ENCODE results near the gene GPR119. TPM values are rescaled to one million over a fixed set of nuclear protein-coding genes. Genes with fewer than 3 reads are reported as not detected.
"Not testable (repeated sequence)": the region's sequence is repeated elsewhere in the genome, so short reads cannot be mapped to it uniquely, and the experiment has no call there.

The GPR119 gene
- total and polyA plus RNA-seq, 2 donors = not detected

DNA sequence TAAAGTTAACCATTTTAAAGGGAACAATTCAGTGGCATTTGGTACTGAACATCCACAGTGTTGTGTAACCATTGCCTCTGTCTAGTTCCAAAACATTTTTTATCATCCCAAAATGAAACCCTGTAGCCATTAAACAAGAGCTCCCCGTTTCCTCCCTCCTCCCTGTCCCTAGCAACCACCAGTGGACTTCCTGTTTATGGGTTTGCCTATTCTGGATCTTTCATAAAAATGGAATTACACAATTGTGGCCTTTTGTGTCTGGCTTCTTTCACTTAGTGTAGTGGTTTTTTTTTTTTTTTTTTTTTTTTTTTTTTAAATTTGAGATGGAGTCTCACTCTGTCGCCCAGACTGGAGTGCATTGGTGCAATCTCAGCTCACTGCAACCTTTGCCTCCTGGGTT lies 27.9 kb upstream of the GPR119 start:
- peaks cover 22 to 35% of the 10 kb centered on the region in 2 donors for H3K36me3 ChIP-seq (ENCODE audit: control insufficient read depth in 2 of 2, insufficient read depth in 2 of 2, low read length in 1 of 2)
- WGBS = 96% methylated on average over 2 of the region's 2 CpGs

GRCh38 chrX:130402208-130402684 lies 16.8 kb upstream of the GPR119 start:
- H3K9me3 ChIP-seq (ENCODE audit: control insufficient read depth in 2 of 2, insufficient read depth in 1 of 2, low read length in 1 of 2) = no peaks in the 10 kb centered on the region
- H3K4me1 ChIP-seq (ENCODE audit: control insufficient read depth in 2 of 2, insufficient read depth in 2 of 2, low read length in 2 of 2) = peaks cover 0 to 6% of the 10 kb centered on the region in 2 donors

More for the DNA sequence above, 27.9 kb upstream of the GPR119 start:
- Histone ChIP-seq H3K27me3 (ENCODE audit: control insufficient read depth in 2 of 2, insufficient read depth in 1 of 2, low read length in 1 of 2) (no peaks in the 10 kb centered on the region), H3K9me3 (ENCODE audit: control insufficient read depth in 2 of 2, insufficient read depth in 1 of 2, low read length in 1 of 2) (no peaks in the 10 kb centered on the region), H3K27ac (ENCODE audit: low read depth in 1 of 2, low read length in 1 of 2) (no peak overlapping the region), H3K4me3 (ENCODE audit: low read length in 2 of 2) (no peak overlapping the region), H3K4me1 (ENCODE audit: control insufficient read depth in 2 of 2, insufficient read depth in 2 of 2, low read length in 2 of 2) (peaks cover 0 to 29% of the 10 kb centered on the region in 2 donors)
- no peak for DNase-seq (ENCODE audit: low read depth in 6 of 9, low spot score in 9 of 9)

DNA sequence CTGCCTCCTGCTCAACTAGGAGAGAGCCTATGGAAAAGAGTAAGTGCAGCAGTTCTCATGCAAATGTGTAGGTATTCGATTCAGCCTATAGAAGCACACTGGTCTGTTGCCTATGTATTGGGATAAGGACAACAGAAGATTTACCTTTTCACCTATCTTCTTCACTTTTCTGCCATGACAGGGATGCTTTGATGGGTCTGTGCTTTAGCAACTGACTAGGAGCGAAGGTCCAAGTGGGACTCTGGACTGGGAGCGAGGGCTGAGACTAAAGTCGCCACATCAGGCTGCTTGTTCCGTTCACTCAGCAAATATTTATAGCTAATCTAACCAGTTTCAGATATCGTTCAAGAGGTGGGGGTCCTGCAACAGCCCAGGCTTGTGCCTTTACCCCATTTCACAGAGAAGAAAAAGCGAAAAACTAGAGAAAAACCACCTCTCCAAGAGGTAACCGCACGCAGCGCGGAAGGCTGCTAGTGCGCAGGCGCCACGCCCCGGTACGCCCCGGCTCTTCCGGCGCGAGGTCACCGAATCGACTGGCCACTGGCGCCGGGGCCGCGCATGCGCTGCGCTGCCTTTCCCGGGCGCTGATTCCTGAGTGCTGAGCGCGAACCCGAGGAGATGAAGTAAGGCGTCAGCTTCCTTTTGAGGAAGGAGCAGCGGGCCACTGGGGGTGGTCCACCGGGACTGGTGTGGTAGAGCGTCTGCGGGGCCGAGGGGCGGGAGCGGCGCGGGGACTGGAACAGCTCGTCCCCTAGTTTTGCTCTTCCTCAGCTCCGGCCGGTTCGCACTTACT lies 16.1 kb upstream of the GPR119 start, which contains the start of gene RBMX2:
TSS of gene RBMX2 (plus strand) at position 573 of the 793 bp plus-strand sequence. CDS start at position 619, 46 bp downstream.
- Histone ChIP-seq H3K27me3 (ENCODE audit: control insufficient read depth in 2 of 2, insufficient read depth in 1 of 2, low read length in 1 of 2) (no peaks in the 10 kb centered on the region), H3K9me3 (ENCODE audit: control insufficient read depth in 2 of 2, insufficient read depth in 1 of 2, low read length in 1 of 2) (no peaks in the 10 kb centered on the region), H3K4me3 (ENCODE audit: low read length in 2 of 2) (peak within 1 kb of the TSS; percentile 73 to 78), H3K36me3 (ENCODE audit: control insufficient read depth in 2 of 2, insufficient read depth in 2 of 2, low read length in 1 of 2) (peaks cover 12 to 13% of the 10 kb centered on the region in 2 donors), H3K27ac (ENCODE audit: low read depth in 1 of 2, low read length in 1 of 2) (peak within 1 kb of the TSS; percentile 65 to 72), H3K4me1 (ENCODE audit: control insufficient read depth in 2 of 2, insufficient read depth in 2 of 2, low read length in 2 of 2) (peaks cover 0 to 6% of the 10 kb centered on the region in 2 donors)
- peak; percentile 19 to 78 (median 51) for DNase-seq (ENCODE audit: low read depth in 6 of 9, low spot score in 9 of 9)
- WGBS = 1% methylated on average over 42 of the region's 47 CpGs

More at GRCh38 chrX:130402208-130402684, 16.8 kb upstream of the GPR119 start:
- no peak for DNase-seq (ENCODE audit: low read depth in 6 of 9, low spot score in 9 of 9)
- peaks cover 12 to 13% of the 10 kb centered on the region in 2 donors for H3K36me3 ChIP-seq (ENCODE audit: control insufficient read depth in 2 of 2, insufficient read depth in 2 of 2, low read length in 1 of 2)
- WGBS = 3% methylated on average over 13 of the region's 13 CpGs
- H3K27me3 ChIP-seq (ENCODE audit: control insufficient read depth in 2 of 2, insufficient read depth in 1 of 2, low read length in 1 of 2) = no peaks in the 10 kb centered on the region
- peak overlapping the region; percentile 73 to 78 for H3K4me3 ChIP-seq (ENCODE audit: low read length in 2 of 2)
- peak overlapping the region in 1 of 2 donors; percentile 1 for H3K27ac ChIP-seq (ENCODE audit: low read depth in 1 of 2, low read length in 1 of 2)

GRCh38 chrX:130395341-130395740 lies 9.9 kb upstream of the GPR119 start:
- no peak overlapping the region for H3K4me3 ChIP-seq (ENCODE audit: low read length in 2 of 2)
- no peak overlapping the region for H3K27ac ChIP-seq (ENCODE audit: low read depth in 1 of 2, low read length in 1 of 2)
- no peaks in the 10 kb centered on the region for H3K9me3 ChIP-seq (ENCODE audit: control insufficient read depth in 2 of 2, insufficient read depth in 1 of 2, low read length in 1 of 2)
- 90% methylated on average over 7 of the region's 7 CpGs for WGBS
- peaks cover 0 to 5% of the 10 kb centered on the region in 2 donors for H3K27me3 ChIP-seq (ENCODE audit: control insufficient read depth in 2 of 2, insufficient read depth in 1 of 2, low read length in 1 of 2)
- no peaks in the 10 kb centered on the region for H3K36me3 ChIP-seq (ENCODE audit: control insufficient read depth in 2 of 2, insufficient read depth in 2 of 2, low read length in 1 of 2)
- no peaks in the 10 kb centered on the region for H3K4me1 ChIP-seq (ENCODE audit: control insufficient read depth in 2 of 2, insufficient read depth in 2 of 2, low read length in 2 of 2)
- DNase-seq (ENCODE audit: low read depth in 6 of 9, low spot score in 9 of 9) = no peak

DNA sequence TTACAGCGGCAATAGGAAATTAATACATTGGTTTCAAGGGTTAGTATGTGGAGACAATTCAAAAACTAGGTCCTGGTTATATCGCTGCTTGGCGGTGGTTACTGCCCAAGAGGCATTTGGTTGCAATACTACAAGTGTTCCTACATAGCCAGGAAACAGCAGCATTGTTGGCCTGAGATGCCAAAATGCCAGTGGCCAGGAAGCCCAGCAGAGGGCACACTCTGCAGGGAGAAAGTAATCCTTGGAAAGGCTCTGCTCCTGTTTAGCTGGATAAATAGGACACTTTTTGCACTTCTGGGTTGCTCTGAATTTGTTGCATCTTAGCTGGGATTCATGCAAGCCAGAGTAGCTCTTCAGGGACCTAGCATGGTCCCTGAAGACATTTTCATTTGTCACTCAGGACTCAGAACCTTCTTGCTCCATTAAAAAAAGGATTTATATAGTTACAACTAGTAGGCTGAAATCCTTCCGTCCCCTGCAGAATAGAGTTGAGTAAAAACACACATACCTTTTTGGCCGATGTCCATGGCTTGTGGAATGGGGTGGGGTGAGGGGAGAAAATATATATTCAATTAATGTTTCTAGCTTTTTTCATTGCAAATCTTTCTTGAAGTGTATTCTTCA lies 8.1 kb upstream of the GPR119 start:
- no peak overlapping the region for H3K4me3 ChIP-seq (ENCODE audit: low read length in 2 of 2)
- DNase-seq (ENCODE audit: low read depth in 6 of 9, low spot score in 9 of 9) = peak in 1 of 9 donors; percentile 26
- H3K27ac ChIP-seq (ENCODE audit: low read depth in 1 of 2, low read length in 1 of 2) = no peak overlapping the region
- 50% methylated on average over 5 of the region's 5 CpGs for WGBS
- H3K36me3 ChIP-seq (ENCODE audit: control insufficient read depth in 2 of 2, insufficient read depth in 2 of 2, low read length in 1 of 2) = no peaks in the 10 kb centered on the region
- H3K9me3 ChIP-seq (ENCODE audit: control insufficient read depth in 2 of 2, insufficient read depth in 1 of 2, low read length in 1 of 2) = no peaks in the 10 kb centered on the region
- H3K4me1 ChIP-seq (ENCODE audit: control insufficient read depth in 2 of 2, insufficient read depth in 2 of 2, low read length in 2 of 2) = no peaks in the 10 kb centered on the region
- H3K27me3 ChIP-seq (ENCODE audit: control insufficient read depth in 2 of 2, insufficient read depth in 1 of 2, low read length in 1 of 2) = peaks cover 0 to 5% of the 10 kb centered on the region in 2 donors

- H3K27ac ChIP-seq (ENCODE audit: low read depth in 1 of 2, low read length in 1 of 2) = no peak overlapping the region
- H3K4me1 ChIP-seq (ENCODE audit: control insufficient read depth in 2 of 2, insufficient read depth in 2 of 2, low read length in 2 of 2) = no peaks in the 10 kb centered on the region
- H3K9me3 ChIP-seq (ENCODE audit: control insufficient read depth in 2 of 2, insufficient read depth in 1 of 2, low read length in 1 of 2) = no peaks in the 10 kb centered on the region
- 85% methylated on average over 5 of the region's 5 CpGs for WGBS
- DNase-seq (ENCODE audit: low read depth in 6 of 9, low spot score in 9 of 9) = no peak
- H3K4me3 ChIP-seq (ENCODE audit: low read length in 2 of 2) = no peak overlapping the region
- H3K27me3 ChIP-seq (ENCODE audit: control insufficient read depth in 2 of 2, insufficient read depth in 1 of 2, low read length in 1 of 2) = no peaks in the 10 kb centered on the region
- H3K36me3 ChIP-seq (ENCODE audit: control insufficient read depth in 2 of 2, insufficient read depth in 2 of 2, low read length in 1 of 2) = no peaks in the 10 kb centered on the region
Measured at GRCh38 chrX:130386408-130386808, 934 bp upstream of the GPR119 start.

- DNase-seq (ENCODE audit: low read depth in 6 of 9, low spot score in 9 of 9) = no peak
- Histone ChIP-seq H3K9me3 (ENCODE audit: control insufficient read depth in 2 of 2, insufficient read depth in 1 of 2, low read length in 1 of 2) (no peaks in the 10 kb centered on the region), H3K27me3 (ENCODE audit: control insufficient read depth in 2 of 2, insufficient read depth in 1 of 2, low read length in 1 of 2) (no peaks in the 10 kb centered on the region), H3K4me3 (ENCODE audit: low read length in 2 of 2) (no peak overlapping the region), H3K36me3 (ENCODE audit: control insufficient read depth in 2 of 2, insufficient read depth in 2 of 2, low read length in 1 of 2) (no peaks in the 10 kb centered on the region), H3K4me1 (ENCODE audit: control insufficient read depth in 2 of 2, insufficient read depth in 2 of 2, low read length in 2 of 2) (no peaks in the 10 kb centered on the region), H3K27ac (ENCODE audit: low read depth in 1 of 2, low read length in 1 of 2) (no peak overlapping the region)
- 65% methylated on average over 5 of the region's 5 CpGs for WGBS
Measured at GRCh38 chrX:130378024-130378669, 7.3 kb downstream of the GPR119 start.

- Histone ChIP-seq H3K36me3 (ENCODE audit: control insufficient read depth in 2 of 2, insufficient read depth in 2 of 2, low read length in 1 of 2) (peaks cover 0 to 3% of the 10 kb centered on the region in 2 donors), H3K9me3 (ENCODE audit: control insufficient read depth in 2 of 2, insufficient read depth in 1 of 2, low read length in 1 of 2) (no peaks in the 10 kb centered on the region), H3K4me3 (ENCODE audit: low read length in 2 of 2) (no peak overlapping the region), H3K4me1 (ENCODE audit: control insufficient read depth in 2 of 2, insufficient read depth in 2 of 2, low read length in 2 of 2) (no peaks in the 10 kb centered on the region), H3K27me3 (ENCODE audit: control insufficient read depth in 2 of 2, insufficient read depth in 1 of 2, low read length in 1 of 2) (no peaks in the 10 kb centered on the region), H3K27ac (ENCODE audit: low read depth in 1 of 2, low read length in 1 of 2) (no peak overlapping the region)
- DNase-seq (ENCODE audit: low read depth in 6 of 9, low spot score in 9 of 9) = no peak
Measured at GRCh38 chrX:130376077-130376476, 9.4 kb downstream of the GPR119 start.

- not testable (repeated sequence) for DNase-seq (ENCODE audit: low read depth in 6 of 9, low spot score in 9 of 9); H3K27ac ChIP-seq (ENCODE audit: low read depth in 1 of 2, low read length in 1 of 2); H3K9me3 ChIP-seq (ENCODE audit: control insufficient read depth in 2 of 2, insufficient read depth in 1 of 2, low read length in 1 of 2); H3K36me3 ChIP-seq (ENCODE audit: control insufficient read depth in 2 of 2, insufficient read depth in 2 of 2, low read length in 1 of 2); H3K27me3 ChIP-seq (ENCODE audit: control insufficient read depth in 2 of 2, insufficient read depth in 1 of 2, low read length in 1 of 2); H3K4me3 ChIP-seq (ENCODE audit: low read length in 2 of 2); H3K4me1 ChIP-seq (ENCODE audit: control insufficient read depth in 2 of 2, insufficient read depth in 2 of 2, low read length in 2 of 2)
- 100% methylated on average over 1 of the region's 1 CpG for WGBS
Measured at GRCh38 chrX:130352050-130352449, 33.4 kb downstream of the GPR119 start.

Measured in thymus (tissue), 11 donors.